CD4-positive, alpha-beta T cell (primary cell): ENCODE results near the gene RCL1. TPM values are rescaled to one million over a fixed set of nuclear protein-coding genes. Genes with fewer than 3 reads are reported as not detected.

Experiments used
- ATAC-seq: fragments of 200-7000 bp; cut with Tn5 transposase; one replicate; pipeline ENCODE4 v1.10.0; 2022; ENCODE audit warnings: mild to moderate bottlenecking; ENCODE audit not compliant: poor library complexity
- CTCF ChIA-PET: fragments of 350-600 bp; sonication (Branson Sonifier 250); formaldehyde crosslinking; loops from one replicate; lab custom pipeline; 2021; ENCODE audit warnings: antibody characterized with exemption, inconsistent platforms; lab: Charles Lee
- POLR2A ChIA-PET: fragments of 350-600 bp; sonication (Branson Sonifier 250); formaldehyde crosslinking; loops from one replicate; lab custom pipeline; 2021; ENCODE audit warnings: antibody characterized with exemption, inconsistent platforms; lab: Charles Lee
- DNase-seq, 14 experiments: peaks; one replicate each; pipeline ENCODE4 v3.0.0-alpha.2; 2013 to 2020; ENCODE audit warnings: mixed read lengths in 2 of 14
- H3K27ac ChIP-seq, 2 donors: one replicate each; pipeline versions ENCODE4 v1.5.1 to v1.7.0; 2013; ENCODE audit warnings: low read length in 2 of 2, low read depth in 1 of 2, mild to moderate bottlenecking in 1 of 2
- H3K27me3 ChIP-seq, 2 experiments: 1 replicate in 1 of 2; 2 replicates in 1 of 2; pipeline versions ENCODE4 v1.6.1 to v1.7.0; 2013; ENCODE audit warnings: low read length in 2 of 2, control low read depth in 1 of 2, mild to moderate bottlenecking in 1 of 2, moderate library complexity in 1 of 2; ENCODE audit not compliant: insufficient read depth in 2 of 2, control insufficient read depth in 1 of 2
- H3K36me3 ChIP-seq: one replicate; pipeline ENCODE4 v1.6.1; 2013; ENCODE audit warnings: low read length, control low read depth; ENCODE audit not compliant: insufficient read depth
- H3K4me1 ChIP-seq: one replicate; pipeline ENCODE4 v1.6.1; 2013; ENCODE audit warnings: low read length, control low read depth; ENCODE audit not compliant: insufficient read depth
- H3K4me3 ChIP-seq: one replicate; pipeline ENCODE4 v1.5.1; 2013; ENCODE audit warnings: mild to moderate bottlenecking, low read length, moderate library complexity
- H3K9me3 ChIP-seq, 2 experiments: 1 replicate in 1 of 2; 2 replicates in 1 of 2; pipeline versions ENCODE4 v1.6.1 to v1.7.0; 2013; ENCODE audit warnings: low read length in 2 of 2, mild to moderate bottlenecking in 2 of 2, control low read depth in 1 of 2, moderate library complexity in 1 of 2; ENCODE audit not compliant: control insufficient read depth in 1 of 2, insufficient read depth in 1 of 2
- H3K27ac Mint-ChIP-seq: one replicate; pipeline ENCODE4 v1.8.0; 2020; ENCODE audit warnings: mixed read lengths
- H3K27me3 Mint-ChIP-seq: one replicate; pipeline ENCODE4 v1.8.0; 2021; ENCODE audit warnings: mixed read lengths
- H3K36me3 Mint-ChIP-seq: one replicate; pipeline ENCODE4 v1.8.0; 2021; ENCODE audit warnings: low read depth, mixed read lengths
- H3K4me1 Mint-ChIP-seq: one replicate; pipeline ENCODE4 v1.8.0; 2021; ENCODE audit warnings: low read depth, mixed read lengths
- H3K4me3 Mint-ChIP-seq: one replicate; pipeline ENCODE4 v1.8.0; 2020; ENCODE audit warnings: mild to moderate bottlenecking, mixed read lengths
- H3K9me3 Mint-ChIP-seq: one replicate; pipeline ENCODE4 v1.8.0; 2020; ENCODE audit warnings: mixed read lengths
- intact Hi-C, 2 experiments: fragments of 100-400 bp; cut with DNase I in 1 of 2; cut with micrococcal nuclease in 1 of 2; formaldehyde crosslinking; loops; one replicate each; pipeline versions ENCODE4 v1.15.1 to v1.9.0; 2023 to 2025; cut with DNase I, micrococcal nuclease
- total RNA-seq, 174 experiments: library from RNA in 2 of 174; stranded (reverse) in 2 of 174; gene quantifications; one replicate each; pipeline ENCODE4 v1.2.3 and lab custom pipeline; 2021 to 2026
- TF ChIP-seq, protein P1 (sequence below): fragments of 200-600 bp; IDR thresholded peaks from one replicate; pipeline ENCODE4 v1.8.0; 2022; ENCODE audit warnings: antibody characterized with exemption, mild to moderate bottlenecking

The RCL1 gene
- total RNA-seq, 2 experiments from 2014 or later = 33.8 to 35.5 TPM

DNA sequence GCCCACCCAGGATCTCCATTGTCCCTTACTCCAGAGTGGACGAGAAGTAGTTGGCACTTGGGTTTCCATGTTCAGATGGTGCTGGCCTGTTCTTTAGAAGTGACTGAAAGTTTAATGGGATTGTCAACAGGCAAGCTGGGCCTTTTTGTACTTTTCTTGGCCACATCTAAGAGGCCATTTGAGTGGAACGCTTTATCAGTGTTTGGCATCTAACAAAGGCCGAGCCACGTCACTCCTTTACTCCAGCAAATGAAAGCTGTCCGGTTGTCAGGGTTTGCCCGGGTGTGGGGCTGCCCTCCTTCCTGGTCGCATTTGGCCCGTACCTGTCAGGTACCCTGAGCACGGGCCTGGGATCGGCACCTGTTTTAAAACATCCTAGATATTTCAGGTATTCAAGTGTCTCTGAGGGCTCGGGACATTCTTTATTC is 71.5 kb downstream of the RCL1 start:
- intact Hi-C loops = no loop called here
- Histone ChIP-seq H3K36me3 (peaks cover 14% of the 10 kb centered on the region), H3K4me1 (no peaks in the 10 kb centered on the region), H3K4me3 (no peak overlapping the region), H3K27me3 (no peaks in the 10 kb centered on the region), H3K9me3 (no peaks in the 10 kb centered on the region), H3K27ac (no peak overlapping the region)
- Mint-ChIP-seq H3K27ac (no peak overlapping the region), H3K4me3 (no peak overlapping the region), H3K27me3 (no peaks in the 10 kb centered on the region), H3K4me1 (peaks cover 6% of the 10 kb centered on the region), H3K9me3 (no peaks in the 10 kb centered on the region), H3K36me3 (peaks cover 58% of the 10 kb centered on the region)
- ATAC-seq (no peak), DNase-seq (no peak)
- ChIA-PET POLR2A (no interaction called here), CTCF (no interaction called here)
- TF ChIP-seq, protein P1, sequence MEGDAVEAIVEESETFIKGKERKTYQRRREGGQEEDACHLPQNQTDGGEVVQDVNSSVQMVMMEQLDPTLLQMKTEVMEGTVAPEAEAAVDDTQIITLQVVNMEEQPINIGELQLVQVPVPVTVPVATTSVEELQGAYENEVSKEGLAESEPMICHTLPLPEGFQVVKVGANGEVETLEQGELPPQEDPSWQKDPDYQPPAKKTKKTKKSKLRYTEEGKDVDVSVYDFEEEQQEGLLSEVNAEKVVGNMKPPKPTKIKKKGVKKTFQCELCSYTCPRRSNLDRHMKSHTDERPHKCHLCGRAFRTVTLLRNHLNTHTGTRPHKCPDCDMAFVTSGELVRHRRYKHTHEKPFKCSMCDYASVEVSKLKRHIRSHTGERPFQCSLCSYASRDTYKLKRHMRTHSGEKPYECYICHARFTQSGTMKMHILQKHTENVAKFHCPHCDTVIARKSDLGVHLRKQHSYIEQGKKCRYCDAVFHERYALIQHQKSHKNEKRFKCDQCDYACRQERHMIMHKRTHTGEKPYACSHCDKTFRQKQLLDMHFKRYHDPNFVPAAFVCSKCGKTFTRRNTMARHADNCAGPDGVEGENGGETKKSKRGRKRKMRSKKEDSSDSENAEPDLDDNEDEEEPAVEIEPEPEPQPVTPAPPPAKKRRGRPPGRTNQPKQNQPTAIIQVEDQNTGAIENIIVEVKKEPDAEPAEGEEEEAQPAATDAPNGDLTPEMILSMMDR = no peak

DNA sequence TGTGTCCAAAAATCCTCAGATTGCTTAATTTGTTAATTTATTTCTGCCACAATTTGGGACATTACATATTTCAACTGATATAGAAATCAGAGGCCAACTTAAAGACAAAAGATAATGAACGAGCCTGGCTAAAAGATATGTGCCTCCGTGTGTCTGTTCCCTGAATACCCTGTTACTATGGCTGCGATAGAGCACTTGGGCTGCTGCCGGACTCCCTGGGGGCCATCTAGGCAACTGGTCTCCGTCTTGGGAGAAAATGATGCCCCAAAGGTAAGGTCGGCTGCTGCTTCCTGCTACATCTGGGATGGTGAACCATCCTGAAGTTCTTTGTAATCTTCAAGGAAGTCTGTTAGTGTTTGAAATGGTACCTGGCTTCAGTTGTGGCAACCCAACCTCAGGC is 72.0 kb downstream of the RCL1 start:
- intact Hi-C loops = no loop called here
- H3K4me1 Mint-ChIP-seq = peaks cover 6% of the 10 kb centered on the region
- H3K27me3 Mint-ChIP-seq = no peaks in the 10 kb centered on the region
- H3K9me3 Mint-ChIP-seq = no peaks in the 10 kb centered on the region
- H3K4me3 Mint-ChIP-seq = no peak overlapping the region
- Histone ChIP-seq H3K9me3 (no peaks in the 10 kb centered on the region), H3K27ac (no peak overlapping the region), H3K4me3 (no peak overlapping the region), H3K36me3 (peaks cover 14% of the 10 kb centered on the region), H3K27me3 (no peaks in the 10 kb centered on the region), H3K4me1 (no peaks in the 10 kb centered on the region)
- DNase-seq (no peak), ATAC-seq (no peak)
- no peak overlapping the region for H3K27ac Mint-ChIP-seq
- CTCF ChIA-PET = no interaction called here
- POLR2A ChIA-PET = no interaction called here
- H3K36me3 Mint-ChIP-seq = peaks cover 53% of the 10 kb centered on the region
- TF ChIP-seq, protein P1 = no peak

DNA sequence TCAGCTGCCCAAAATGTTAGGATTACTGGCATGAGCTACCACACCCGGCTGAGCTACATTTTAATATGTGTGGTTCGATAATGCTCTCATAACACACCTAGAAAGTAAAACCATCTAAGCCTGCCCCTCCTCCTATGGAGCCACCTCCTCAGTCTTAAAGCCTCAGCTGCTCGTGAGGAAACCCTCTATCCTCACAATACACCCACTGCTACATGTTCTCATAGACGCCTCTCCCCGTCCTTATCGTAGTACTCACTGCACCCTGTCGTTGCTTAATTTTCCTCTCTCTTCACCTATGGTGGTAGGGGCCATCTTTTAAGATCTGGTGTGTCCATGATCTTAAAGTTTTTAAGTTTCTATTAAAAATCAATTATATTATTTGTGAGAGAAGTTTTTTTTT is 72.9 kb downstream of the RCL1 start:
- H3K27me3 ChIP-seq = no peaks in the 10 kb centered on the region

More for the DNA sequence above, 72.9 kb downstream of the RCL1 start:
- intact Hi-C loops = no loop called here
- Histone ChIP-seq H3K27ac (no peak overlapping the region), H3K9me3 (no peaks in the 10 kb centered on the region), H3K4me1 (no peaks in the 10 kb centered on the region), H3K4me3 (no peak overlapping the region), H3K36me3 (peaks cover 4% of the 10 kb centered on the region)
- Mint-ChIP-seq H3K4me1 (peaks cover 6% of the 10 kb centered on the region), H3K27ac (no peak overlapping the region), H3K36me3 (peaks cover 43% of the 10 kb centered on the region), H3K27me3 (no peaks in the 10 kb centered on the region), H3K9me3 (no peaks in the 10 kb centered on the region), H3K4me3 (no peak overlapping the region)
- ATAC-seq = no peak
- ChIA-PET POLR2A (interaction anchor here (0.5 to 0.7 kb wide), 2 partner anchors 17 to 1223 kb away, joined by 3 to 4 read pairs; no protein-coding TSS in a partner anchor), CTCF (interaction anchor here (0.7 kb wide), 1 partner anchor 107 kb away, joined by 3 read pairs; no protein-coding TSS in a partner anchor)
- DNase-seq = no peak
- TF ChIP-seq, protein P1 = no peak
